ENCODE measurements around the gene SP2.

DNA sequence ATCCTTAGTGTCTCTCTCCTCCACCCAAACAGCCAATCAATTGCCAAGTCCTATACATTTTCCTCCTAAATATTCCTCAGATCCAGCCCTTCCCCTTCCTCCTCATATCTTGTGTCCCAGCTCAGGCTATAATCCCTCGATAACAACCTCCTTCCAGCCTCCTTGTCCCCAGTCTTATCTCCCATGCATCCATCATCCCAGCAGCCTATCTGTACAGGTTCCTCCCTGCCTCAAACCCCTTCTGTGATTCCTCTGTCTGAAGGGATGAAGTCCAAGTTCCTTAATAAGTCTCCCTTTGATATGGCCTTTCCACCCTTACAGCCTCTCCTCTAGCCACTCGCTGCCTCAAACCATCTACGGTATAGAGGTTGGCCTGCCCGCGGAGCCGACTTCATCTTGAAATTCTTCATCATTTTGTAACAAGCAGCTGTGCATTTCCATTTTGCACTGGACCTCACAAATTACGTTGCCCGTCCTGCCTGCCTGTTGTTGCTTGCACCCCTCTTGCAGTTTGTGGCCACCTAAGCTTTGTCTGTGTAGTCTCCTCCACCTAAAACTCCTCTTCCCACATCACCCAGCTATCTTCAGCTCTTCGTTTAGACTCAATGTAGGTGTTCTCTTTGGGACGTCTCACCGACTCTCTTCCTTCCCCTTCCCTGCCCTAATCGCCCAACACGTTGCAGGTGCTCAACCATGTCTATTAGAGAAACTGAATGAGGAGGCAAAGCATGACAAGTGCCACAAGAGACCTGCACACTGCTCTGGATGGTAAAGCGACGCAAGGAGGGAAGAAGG, 74.1 kb downstream of the SP2 start:
- TF ChIP-seq, protein P1, sequence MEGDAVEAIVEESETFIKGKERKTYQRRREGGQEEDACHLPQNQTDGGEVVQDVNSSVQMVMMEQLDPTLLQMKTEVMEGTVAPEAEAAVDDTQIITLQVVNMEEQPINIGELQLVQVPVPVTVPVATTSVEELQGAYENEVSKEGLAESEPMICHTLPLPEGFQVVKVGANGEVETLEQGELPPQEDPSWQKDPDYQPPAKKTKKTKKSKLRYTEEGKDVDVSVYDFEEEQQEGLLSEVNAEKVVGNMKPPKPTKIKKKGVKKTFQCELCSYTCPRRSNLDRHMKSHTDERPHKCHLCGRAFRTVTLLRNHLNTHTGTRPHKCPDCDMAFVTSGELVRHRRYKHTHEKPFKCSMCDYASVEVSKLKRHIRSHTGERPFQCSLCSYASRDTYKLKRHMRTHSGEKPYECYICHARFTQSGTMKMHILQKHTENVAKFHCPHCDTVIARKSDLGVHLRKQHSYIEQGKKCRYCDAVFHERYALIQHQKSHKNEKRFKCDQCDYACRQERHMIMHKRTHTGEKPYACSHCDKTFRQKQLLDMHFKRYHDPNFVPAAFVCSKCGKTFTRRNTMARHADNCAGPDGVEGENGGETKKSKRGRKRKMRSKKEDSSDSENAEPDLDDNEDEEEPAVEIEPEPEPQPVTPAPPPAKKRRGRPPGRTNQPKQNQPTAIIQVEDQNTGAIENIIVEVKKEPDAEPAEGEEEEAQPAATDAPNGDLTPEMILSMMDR (conservative IDR thresholded peaks at IDR 0.05; ENCODE audit: low read depth, low read length): no peak
- TF ChIP-seq EZH2 (IDR thresholded peaks at IDR 0.05; ENCODE audit: low read length, unreplicated experiment) (no peak), EZH2phosphoT487 (IDR thresholded peaks at IDR 0.05; ENCODE audit: borderline replicate concordance, low read length) (no peak)
